ENCODE data around the gene CRY1.
"Not testable (repeated sequence)": the region's sequence is repeated elsewhere in the genome, so short reads cannot be mapped to it uniquely, and the experiment has no call there.

CRY1 gene

DNA sequence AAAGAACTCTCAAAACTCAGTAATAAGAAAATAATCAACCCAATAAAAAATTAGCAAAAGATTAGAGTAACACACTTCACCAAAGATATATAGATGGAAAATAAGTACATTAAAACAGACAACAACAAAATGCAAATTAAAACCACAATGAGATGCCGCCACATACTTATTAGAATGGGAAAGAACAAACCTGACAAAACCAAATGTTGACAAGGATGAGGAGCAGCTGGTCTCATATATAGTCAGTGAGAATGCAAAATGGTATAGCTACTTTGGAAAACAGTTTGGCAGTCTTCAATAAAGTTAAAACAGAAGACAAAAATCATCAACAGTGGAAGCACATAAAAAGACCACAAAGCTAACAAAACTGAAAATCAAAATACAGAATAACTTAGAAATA lies 29.1 kb downstream of the CRY1 start:
- no peak for DNase-seq (ENCODE audit: low read depth in 2 of 2)

DNA sequence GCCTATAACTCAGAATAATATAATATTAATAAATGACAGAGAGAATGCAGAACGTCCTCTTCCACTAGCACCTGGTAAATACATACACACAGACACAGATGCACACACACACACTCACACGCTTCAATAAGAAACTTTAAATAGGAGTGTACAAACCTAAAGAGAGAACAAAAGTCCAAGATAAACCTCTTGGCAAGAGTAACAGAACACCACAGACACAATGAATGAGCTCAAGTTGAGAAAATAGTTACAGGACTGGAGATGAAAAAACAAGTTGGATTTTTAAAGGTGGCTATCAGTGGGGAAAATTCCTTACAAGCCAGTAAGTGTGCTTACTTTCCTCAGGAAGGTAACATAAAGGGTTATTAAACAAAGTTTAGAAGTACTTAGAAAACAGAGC lies 35.2 kb downstream of the CRY1 start:
- DNase-seq (ENCODE audit: low read depth in 2 of 2): no peak

- no peak for DNase-seq (ENCODE audit: low read depth in 2 of 2)
These were observed 36.1 kb downstream of the CRY1 start for GRCh38 chr12:107057071-107057834.

GRCh38 chr12:107053709-107054108 lies 39.6 kb downstream of the CRY1 start:
- no peak for DNase-seq (ENCODE audit: low read depth in 2 of 2)

DNA sequence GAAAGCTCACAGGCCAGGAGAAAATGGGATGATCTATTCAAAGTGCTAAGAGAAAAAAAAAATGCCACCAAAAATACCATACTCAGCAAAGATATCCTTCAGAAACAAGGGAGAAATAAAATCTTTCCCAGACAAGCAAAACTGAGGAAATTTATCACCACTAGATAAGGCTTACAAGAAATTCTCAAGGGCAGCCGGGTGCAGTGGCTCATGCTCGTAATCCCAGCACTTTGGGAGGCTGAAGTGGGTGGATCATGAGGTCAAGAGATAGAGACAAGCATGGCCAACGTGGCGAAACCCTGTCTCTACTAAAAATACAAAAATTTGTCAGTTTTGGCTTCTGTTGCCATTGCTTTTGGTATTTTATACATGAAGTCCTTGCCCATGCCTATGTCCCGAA lies 48.2 kb downstream of the CRY1 start:
- no peak for DNase-seq (ENCODE audit: low read depth in 2 of 2)

DNA sequence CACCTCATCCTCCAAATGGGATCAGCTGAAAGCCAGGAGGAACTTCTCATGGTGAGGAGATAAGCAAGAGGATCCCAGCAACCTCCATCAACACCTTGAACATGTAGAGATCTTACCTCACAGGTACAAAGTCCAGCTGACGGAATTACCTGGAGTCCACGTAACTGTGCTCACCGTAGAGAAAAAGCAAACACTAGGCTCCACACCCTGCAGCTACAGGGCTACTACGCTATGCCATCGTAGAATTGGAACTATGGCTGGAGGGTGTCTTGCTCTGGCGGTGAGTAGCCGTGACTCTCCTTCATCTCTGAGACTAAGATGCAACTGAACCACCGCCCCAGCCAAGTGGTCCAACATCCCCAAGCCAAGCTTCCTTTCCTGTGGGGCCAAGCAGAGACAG lies 50.5 kb downstream of the CRY1 start:
- no peak for DNase-seq (ENCODE audit: low read depth in 2 of 2)

DNA sequence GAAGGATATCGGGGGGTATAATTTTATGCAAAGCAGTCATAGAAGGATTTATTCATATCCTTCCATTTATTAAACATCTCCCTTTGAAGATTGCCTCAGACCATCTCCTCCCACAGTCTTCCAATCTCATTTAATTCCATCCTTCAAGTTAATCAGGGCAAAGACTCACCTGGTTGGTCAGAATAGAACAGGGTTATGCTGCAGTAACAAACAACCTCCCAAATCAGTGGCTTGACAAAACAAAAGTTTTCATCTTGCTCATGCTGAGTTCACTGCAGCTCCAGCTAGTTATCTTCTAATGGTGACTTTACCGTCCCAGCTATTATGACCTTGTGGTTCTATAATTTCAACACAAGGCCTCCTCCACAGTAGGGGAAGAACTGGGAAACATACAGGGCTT lies 57.6 kb downstream of the CRY1 start:
- no peak for DNase-seq (ENCODE audit: low read depth in 2 of 2)

- no peak for DNase-seq (ENCODE audit: low read depth in 2 of 2)
These were observed 59.3 kb downstream of the CRY1 start for GRCh38 chr12:107033758-107034739.

DNA sequence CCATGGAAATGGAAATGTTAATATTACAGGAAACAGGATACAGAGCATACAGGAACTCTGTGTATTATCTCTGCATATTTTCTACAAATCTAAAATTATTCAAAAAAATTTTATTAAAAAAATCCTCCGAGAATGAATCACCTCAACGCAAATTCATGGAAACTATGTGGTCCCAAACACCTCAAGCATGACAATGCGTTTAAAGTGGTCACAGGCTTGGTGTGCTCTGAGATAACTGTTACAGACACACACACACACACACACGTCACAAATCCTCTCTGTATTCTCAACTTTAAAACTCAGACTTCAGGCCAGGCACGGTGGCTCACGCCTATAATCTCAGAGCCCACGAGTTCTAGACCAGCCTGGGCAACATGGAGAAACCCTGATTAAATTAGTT lies 61.1 kb downstream of the CRY1 start:
- DNase-seq (ENCODE audit: low read depth in 2 of 2): no peak

DNA sequence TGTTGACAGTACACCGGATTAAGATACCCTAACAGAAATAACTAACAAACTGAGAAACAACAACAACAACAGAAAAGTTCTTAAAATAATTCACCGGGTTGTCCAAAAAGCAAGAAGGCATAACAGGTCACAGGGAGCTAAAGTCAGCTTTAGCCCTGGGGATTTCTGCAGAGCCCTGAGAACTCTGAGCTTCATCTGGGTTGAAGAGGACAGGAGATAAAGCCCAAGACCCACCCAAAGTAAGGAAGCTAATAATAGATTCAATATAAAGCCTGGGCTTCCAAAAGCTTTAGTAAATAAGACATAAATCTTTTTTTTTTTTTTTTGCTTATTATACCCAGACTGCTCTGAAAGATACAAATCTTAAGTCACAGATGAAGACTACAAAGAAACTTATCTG lies 62.3 kb downstream of the CRY1 start:
- no peak for DNase-seq (ENCODE audit: low read depth in 2 of 2)

GRCh38 chr12:107029081-107029480 lies 64.3 kb downstream of the CRY1 start:
- DNase-seq (ENCODE audit: low read depth in 2 of 2): no peak

DNA sequence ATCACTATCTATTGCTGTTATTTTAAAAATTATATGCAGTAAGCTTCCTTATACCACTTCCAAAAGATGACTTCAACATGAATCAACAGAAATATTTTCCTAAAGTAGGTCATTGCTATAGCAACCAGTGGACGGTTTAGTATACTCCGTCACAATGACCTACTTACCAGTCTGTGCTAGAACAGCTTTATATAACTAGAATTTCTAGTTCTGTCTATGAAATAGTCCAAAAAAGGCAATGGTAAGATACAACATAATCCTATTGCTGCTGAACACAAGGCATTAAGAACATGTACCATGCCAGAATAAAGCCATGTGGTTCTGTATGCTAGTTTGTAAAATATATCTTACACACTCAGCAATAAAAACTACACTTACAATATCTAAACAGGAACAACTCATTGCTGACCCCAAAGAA lies 65.7 kb downstream of the CRY1 start:
- DNase-seq (ENCODE audit: low read depth in 2 of 2): no peak

DNA sequence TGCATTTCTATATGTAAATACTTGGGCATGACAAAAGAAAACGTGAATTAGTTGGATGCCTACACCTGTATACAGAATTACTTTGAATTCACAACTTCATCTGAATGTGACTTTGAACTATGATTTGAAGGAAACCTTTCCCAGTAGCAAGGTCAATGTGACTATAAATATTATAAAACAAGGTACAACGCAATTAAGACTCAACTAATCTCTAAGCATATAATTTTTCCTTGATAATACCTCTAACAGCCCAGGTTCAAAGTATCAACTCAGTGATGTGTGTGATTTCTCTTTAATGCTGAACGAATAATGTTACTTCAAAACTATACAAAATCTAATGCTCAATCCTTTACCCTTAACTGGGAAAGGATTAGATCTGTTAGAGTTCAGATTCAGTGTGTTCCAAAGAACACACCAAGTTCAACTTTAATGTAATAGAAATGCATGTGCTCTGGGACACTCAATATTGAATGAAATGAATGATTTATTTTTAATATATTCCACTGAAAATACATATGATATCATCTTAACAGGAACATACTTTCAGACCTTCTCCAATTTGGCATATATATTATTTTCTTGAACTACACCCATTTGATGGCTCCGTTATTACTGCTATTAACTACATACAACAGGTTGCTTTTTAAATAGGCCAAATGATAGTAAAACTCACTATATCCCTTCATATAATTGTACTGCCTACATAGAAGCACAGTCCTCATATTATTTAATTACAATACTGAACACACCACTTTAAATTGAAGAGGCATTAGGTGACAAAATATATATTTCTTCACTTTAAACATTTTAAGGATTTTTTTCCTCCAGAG lies 66.3 kb downstream of the CRY1 start:
- no peak for DNase-seq (ENCODE audit: low read depth in 2 of 2)

GRCh38 chr12:107026356-107026755 lies 67.0 kb downstream of the CRY1 start:
- not testable (repeated sequence) for DNase-seq (ENCODE audit: low read depth in 2 of 2)

DNA sequence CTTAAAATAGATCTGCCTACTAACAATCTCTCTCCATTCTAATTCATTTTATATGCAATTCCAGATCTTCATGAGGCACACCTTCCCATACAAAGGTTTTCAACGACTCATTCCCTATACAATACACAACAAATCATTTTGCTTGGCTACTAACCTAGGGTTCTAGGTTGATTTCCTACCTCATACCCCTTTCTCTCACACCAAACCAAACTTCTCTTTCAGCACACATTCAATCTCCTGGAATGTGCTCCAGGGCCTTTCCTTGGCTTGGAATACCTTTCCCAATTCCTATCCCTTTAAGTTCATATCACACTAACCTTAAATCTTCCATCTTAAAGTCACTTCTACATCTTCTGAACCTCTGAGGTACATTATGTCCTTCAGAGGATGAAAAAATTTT lies 67.7 kb downstream of the CRY1 start:
- no peak for DNase-seq (ENCODE audit: low read depth in 2 of 2)

- no peak for DNase-seq (ENCODE audit: low read depth in 2 of 2)
These were observed 73.8 kb downstream of the CRY1 start for GRCh38 chr12:107019546-107019945.

DNA sequence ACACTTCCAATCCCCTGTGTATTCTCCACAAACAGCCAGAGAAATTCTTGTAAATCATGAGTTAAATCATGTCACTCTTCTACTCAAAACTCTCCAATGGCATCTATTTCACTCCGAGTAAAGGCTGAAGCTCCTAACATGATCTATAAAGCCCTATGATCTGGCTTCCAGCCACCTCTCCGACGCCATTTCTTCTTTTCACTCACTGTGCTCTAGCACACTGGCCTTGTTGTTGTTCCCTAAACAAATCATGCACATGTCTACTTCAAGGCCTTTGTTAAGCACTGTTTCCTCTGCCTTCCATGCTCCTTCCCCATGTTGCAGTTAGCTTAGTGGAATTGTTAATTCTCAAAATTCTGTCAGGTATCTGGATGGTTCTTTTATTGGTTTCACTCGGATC lies 76.3 kb downstream of the CRY1 start:
- no peak for DNase-seq (ENCODE audit: low read depth in 2 of 2)

DNA sequence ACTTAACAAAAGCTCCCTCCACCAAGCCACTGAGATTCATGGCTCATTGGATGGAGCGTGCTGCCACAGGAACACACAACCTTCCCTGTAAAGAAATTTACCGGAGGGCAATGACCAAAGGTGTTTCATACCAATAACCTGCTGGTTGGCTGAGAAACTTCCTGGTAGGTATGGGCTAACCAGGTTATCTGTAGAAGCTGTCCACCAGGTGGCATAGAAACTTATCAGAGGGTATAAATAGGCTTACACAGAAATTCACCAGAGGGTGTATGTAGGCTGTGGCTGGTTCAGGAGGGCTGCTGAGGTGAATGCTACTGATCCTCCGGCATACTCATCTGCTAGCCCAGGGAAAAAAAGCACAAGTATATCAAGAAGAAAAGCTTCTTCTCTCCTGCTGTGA lies 79.3 kb downstream of the CRY1 start:
- DNase-seq (ENCODE audit: low read depth in 2 of 2): no peak

DNA sequence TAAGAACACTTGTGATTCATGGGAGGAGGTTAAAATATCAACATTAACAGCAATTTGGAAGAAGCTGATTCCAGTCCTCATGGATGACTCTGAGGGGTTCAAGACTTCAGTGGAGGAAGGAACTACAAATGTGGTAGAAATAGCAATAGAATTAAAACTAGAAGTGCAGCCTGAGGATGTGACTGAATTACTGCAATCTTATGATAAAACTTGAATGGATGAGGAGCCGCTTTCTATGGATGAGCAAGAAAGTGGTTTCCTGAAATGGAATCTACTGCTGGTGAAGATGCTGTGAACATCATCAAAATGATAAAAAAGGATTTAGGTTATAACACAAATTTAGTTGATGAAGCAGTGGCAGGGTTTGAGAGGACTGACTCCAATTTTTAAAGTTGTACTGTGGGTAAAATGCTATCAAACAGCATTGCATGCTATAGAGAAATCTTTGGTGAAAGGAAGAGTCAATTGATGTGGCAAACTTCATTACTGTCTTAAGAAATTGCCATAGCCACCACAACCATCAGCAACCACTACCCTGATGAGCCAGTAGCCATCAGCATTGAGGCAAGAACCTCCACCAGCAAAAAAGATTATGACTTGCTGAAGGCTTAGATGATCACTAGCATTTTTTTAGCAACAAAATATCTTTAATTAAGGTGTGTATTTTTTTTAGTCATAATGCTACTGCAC lies 80.5 kb downstream of the CRY1 start:
- DNase-seq (ENCODE audit: low read depth in 2 of 2): no peak

- no peak for DNase-seq (ENCODE audit: low read depth in 2 of 2)
These were observed 81.8 kb downstream of the CRY1 start for GRCh38 chr12:107011519-107011918.

GRCh38 chr12:107007411-107007810 lies 85.9 kb downstream of the CRY1 start:
- no peak for DNase-seq (ENCODE audit: low read depth in 2 of 2)
